Prostate gland (tissue), 2 donors: ENCODE results near the gene OTOF. TPM values are rescaled to one million over a fixed set of nuclear protein-coding genes. Genes with fewer than 3 reads are reported as not detected.

Experiments used
- DNase-seq: peaks from one replicate; pipeline ENCODE4 v3.0.0-alpha.2; 2019; ENCODE audit warnings: low spot score
- H3K27ac ChIP-seq, 2 donors: fragments of 200-600 bp; sonication (generic); 2 replicates each; pipeline ENCODE4 v1.5.1; 2017 to 2019
- H3K27me3 ChIP-seq: fragments of 200-600 bp; sonication (generic); replicated peaks from 2 replicates; pipeline ENCODE4 v1.5.1; 2019; ENCODE audit not compliant: insufficient read depth
- H3K36me3 ChIP-seq, 2 donors: fragments of 200-600 bp; sonication (generic); 1 replicate in 1 of 2; 2 replicates in 1 of 2; pipeline versions ENCODE4 v1.5.1 to v1.8.1; 2017 to 2019
- H3K4me1 ChIP-seq: fragments of 200-600 bp; sonication (generic); replicated peaks from 2 replicates; pipeline ENCODE4 v1.5.1; 2019
- H3K4me3 ChIP-seq, 2 donors: fragments of 200-600 bp; sonication (generic); 2 replicates each; pipeline ENCODE4 v1.5.1; 2017 to 2019
- H3K9me3 ChIP-seq: fragments of 200-600 bp; sonication (generic); 2 replicates; pipeline ENCODE4 v1.5.1; 2017
- POLR2A ChIP-seq: fragments of 450-650 bp; IDR thresholded peaks from one replicate; pipeline ENCODE4 v1.6.1; 2016; ENCODE audit warnings: antibody characterized with exemption, mild to moderate bottlenecking
- POLR2AphosphoS5 ChIP-seq: sonication (generic); formaldehyde crosslinking; IDR thresholded peaks from one replicate; pipeline ENCODE4 v1.6.1; 2017; ENCODE audit warnings: antibody characterized with exemption
- WGBS: methylation state at CpG from one replicate; pipeline ENCODE4 v1.1.5; 2018; 5-methylcytosine and 5-hydroxymethylcytosine counted together
- intact Hi-C: fragments of 100-400 bp; cut with DNase I; formaldehyde crosslinking; loops from one replicate; pipeline ENCODE4 v1.14.2; 2022
- total RNA-seq, 2 donors: library from RNA; depleted of rRNA; stranded (reverse); fragments of >200 nt; gene quantifications; one replicate each; pipeline ENCODE4 v1.1.0, GENCODE V29; 2016
- TF ChIP-seq, protein P1 (sequence below), 4 experiments: fragments of 200-600 bp in 2 of 4; fragments of 450-650 bp in 2 of 4; sonication (generic) in 2 of 4; IDR thresholded peaks; 1 replicate in 3 of 4; 2 replicates in 1 of 4; pipeline ENCODE4 v1.5.1; 2016 to 2019; ENCODE audit warnings: antibody characterized with exemption in 4 of 4, mild to moderate bottlenecking in 2 of 4, moderate library complexity in 2 of 4

Gene OTOF
- total RNA-seq, 2 donors from 2014 or later: 0.68 TPM; not detected in 1

- TF ChIP-seq POLR2A: no peak
- no peak for TF ChIP-seq POLR2AphosphoS5
- TF ChIP-seq, protein P1, sequence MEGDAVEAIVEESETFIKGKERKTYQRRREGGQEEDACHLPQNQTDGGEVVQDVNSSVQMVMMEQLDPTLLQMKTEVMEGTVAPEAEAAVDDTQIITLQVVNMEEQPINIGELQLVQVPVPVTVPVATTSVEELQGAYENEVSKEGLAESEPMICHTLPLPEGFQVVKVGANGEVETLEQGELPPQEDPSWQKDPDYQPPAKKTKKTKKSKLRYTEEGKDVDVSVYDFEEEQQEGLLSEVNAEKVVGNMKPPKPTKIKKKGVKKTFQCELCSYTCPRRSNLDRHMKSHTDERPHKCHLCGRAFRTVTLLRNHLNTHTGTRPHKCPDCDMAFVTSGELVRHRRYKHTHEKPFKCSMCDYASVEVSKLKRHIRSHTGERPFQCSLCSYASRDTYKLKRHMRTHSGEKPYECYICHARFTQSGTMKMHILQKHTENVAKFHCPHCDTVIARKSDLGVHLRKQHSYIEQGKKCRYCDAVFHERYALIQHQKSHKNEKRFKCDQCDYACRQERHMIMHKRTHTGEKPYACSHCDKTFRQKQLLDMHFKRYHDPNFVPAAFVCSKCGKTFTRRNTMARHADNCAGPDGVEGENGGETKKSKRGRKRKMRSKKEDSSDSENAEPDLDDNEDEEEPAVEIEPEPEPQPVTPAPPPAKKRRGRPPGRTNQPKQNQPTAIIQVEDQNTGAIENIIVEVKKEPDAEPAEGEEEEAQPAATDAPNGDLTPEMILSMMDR (IDR thresholded peaks at IDR 0.05): no peak
- no peaks in the 10 kb centered on the region for H3K36me3 ChIP-seq
- intact Hi-C loops: no loop called here
- WGBS: 68% methylated on average over 19 of the region's 19 CpGs
- no peak overlapping the region for H3K4me3 ChIP-seq
- H3K4me1 ChIP-seq: no peaks in the 10 kb centered on the region
- H3K27me3 ChIP-seq: peaks cover 2% of the 10 kb centered on the region
- no peak for DNase-seq
- no peak overlapping the region for H3K27ac ChIP-seq
- no peaks in the 10 kb centered on the region for H3K9me3 ChIP-seq
Observed at GRCh38 chr2:26489213-26489850, 11.4 kb upstream of the OTOF start.

- 82% methylated on average over 19 of the region's 20 CpGs for WGBS
- no peaks in the 10 kb centered on the region for H3K9me3 ChIP-seq
- peaks cover 2% of the 10 kb centered on the region for H3K27me3 ChIP-seq
- H3K4me3 ChIP-seq: no peak overlapping the region
- H3K36me3 ChIP-seq: no peaks in the 10 kb centered on the region
- no peak for DNase-seq
- H3K4me1 ChIP-seq: no peaks in the 10 kb centered on the region
- intact Hi-C loops: no loop called here
- no peak overlapping the region for H3K27ac ChIP-seq
- TF ChIP-seq, protein P1 (IDR thresholded peaks at IDR 0.05): no peak
- no peak for TF ChIP-seq POLR2AphosphoS5
- no peak for TF ChIP-seq POLR2A
Observed at GRCh38 chr2:26488463-26489212, 10.7 kb upstream of the OTOF start.

- Histone ChIP-seq H3K27me3 (peaks cover 2% of the 10 kb centered on the region), H3K4me1 (no peaks in the 10 kb centered on the region), H3K27ac (no peak overlapping the region), H3K36me3 (no peaks in the 10 kb centered on the region), H3K9me3 (no peaks in the 10 kb centered on the region), H3K4me3 (no peak overlapping the region)
- WGBS: 90% methylated on average over 5 of the region's 5 CpGs
- DNase-seq: no peak
- intact Hi-C loops: no loop called here
- TF ChIP-seq POLR2A (no peak), POLR2AphosphoS5 (no peak)
- TF ChIP-seq, protein P1 (IDR thresholded peaks at IDR 0.05): no peak
Observed at GRCh38 chr2:26487192-26487591, 9.3 kb upstream of the OTOF start.

GRCh38 chr2:26486789-26487188 is 8.9 kb upstream of the OTOF start:
- no peaks in the 10 kb centered on the region for H3K4me1 ChIP-seq
- no peak overlapping the region for H3K27ac ChIP-seq
- TF ChIP-seq POLR2A (no peak), POLR2AphosphoS5 (no peak)
- TF ChIP-seq, protein P1 (IDR thresholded peaks at IDR 0.05): no peak
- peaks cover 2% of the 10 kb centered on the region for H3K27me3 ChIP-seq
- H3K36me3 ChIP-seq: no peaks in the 10 kb centered on the region
- intact Hi-C loops: no loop called here
- 94% methylated on average over 2 of the region's 3 CpGs for WGBS
- H3K9me3 ChIP-seq: no peaks in the 10 kb centered on the region
- DNase-seq: no peak
- H3K4me3 ChIP-seq: no peak overlapping the region
